ENCODE results near the gene ZNF408. TPM values are rescaled to one million over a fixed set of nuclear protein-coding genes. Genes with fewer than 3 reads are reported as not detected.

The ZNF408 gene
- total and polyA plus RNA-seq, 7 donors = 5.0 to 15.0 (median 9.9) TPM

DNA sequence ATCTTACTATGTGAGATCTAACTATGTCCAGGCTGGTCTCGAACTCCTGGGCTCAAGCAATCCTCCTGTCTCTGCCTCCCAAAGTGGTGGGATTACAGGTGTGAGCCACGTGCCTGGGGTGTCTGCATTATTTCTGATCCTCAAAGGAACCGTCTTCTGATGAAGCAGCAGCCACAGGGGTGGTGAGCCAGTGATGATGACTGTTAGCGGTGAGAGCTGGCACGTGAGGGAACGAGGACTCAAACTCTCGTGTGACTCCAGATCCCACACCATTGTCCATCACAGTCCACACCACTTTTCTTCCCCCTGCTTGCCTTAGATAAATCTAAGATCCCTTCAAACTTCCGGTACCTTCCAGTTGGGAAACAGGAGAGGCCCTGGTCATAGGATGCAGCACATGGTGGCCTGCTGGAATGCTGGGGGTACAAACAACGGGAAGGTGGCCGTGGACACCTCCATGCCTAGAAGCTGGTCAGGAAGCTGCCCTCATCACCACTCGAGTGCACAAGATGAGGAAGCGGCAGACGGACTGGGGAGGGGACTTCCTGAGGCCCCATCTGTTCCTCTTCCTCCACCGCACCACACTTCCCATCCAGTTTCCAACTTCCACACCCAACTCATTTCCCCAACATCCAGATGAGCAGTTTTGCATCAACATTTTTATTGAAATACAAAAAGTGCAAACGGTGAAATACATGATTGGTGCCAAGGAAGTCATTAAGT, 24.2 kb upstream of the ZNF408 start:
- 69 to 74% (median 70%) methylated on average over 15 of the region's 15 CpGs for WGBS, 3 donors
- peak overlapping the region; percentile 81 for H3K27ac ChIP-seq

DNA sequence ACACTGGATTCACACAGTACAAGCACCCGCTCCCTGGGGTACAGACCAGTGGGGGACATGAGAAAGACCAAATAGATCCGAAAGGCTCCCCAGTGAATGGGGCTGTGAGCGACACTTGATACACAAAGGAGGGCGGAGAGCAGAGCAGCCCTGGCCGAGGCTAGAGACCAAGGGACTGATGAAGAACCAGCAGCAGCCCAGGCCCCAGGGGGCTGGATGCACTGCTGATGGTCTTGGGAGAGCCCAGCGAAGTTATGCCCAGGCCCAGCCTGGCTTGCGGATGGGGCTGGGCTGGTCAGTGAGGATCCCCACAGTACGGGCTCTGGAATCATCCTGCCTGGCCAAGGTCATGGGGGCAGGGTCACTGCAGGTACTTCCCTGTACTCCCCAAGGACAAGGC, 23.7 kb upstream of the ZNF408 start:
- intact Hi-C loops (cut with DNase I) = no loop called here
- Histone ChIP-seq H3K27ac (peak overlapping the region; percentile 30), H3K27me3 (ENCODE audit: insufficient read depth in 3 of 3, low read length in 2 of 3) (no peaks in the 10 kb centered on the region), H3K4me1 (peaks cover 17% of the 10 kb centered on the region), H3K9me3 (no peaks in the 10 kb centered on the region), H3K4me3 (no peak overlapping the region), H3K36me3 (ENCODE audit: insufficient read depth in 1 of 2, low read depth in 1 of 2) (peaks cover 0 to 77% of the 10 kb centered on the region in 2 donors)
- no peak for ATAC-seq
- no peak for DNase-seq
- 73 to 81% (median 81%) methylated on average over 8 of the region's 8 CpGs for WGBS, 3 donors
- TF ChIP-seq, protein P1, sequence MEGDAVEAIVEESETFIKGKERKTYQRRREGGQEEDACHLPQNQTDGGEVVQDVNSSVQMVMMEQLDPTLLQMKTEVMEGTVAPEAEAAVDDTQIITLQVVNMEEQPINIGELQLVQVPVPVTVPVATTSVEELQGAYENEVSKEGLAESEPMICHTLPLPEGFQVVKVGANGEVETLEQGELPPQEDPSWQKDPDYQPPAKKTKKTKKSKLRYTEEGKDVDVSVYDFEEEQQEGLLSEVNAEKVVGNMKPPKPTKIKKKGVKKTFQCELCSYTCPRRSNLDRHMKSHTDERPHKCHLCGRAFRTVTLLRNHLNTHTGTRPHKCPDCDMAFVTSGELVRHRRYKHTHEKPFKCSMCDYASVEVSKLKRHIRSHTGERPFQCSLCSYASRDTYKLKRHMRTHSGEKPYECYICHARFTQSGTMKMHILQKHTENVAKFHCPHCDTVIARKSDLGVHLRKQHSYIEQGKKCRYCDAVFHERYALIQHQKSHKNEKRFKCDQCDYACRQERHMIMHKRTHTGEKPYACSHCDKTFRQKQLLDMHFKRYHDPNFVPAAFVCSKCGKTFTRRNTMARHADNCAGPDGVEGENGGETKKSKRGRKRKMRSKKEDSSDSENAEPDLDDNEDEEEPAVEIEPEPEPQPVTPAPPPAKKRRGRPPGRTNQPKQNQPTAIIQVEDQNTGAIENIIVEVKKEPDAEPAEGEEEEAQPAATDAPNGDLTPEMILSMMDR (IDR thresholded peaks at IDR 0.05) = no peak

More for the DNA sequence above, 24.2 kb upstream of the ZNF408 start:
- Histone ChIP-seq H3K9me3 (no peaks in the 10 kb centered on the region), H3K27me3 (ENCODE audit: insufficient read depth in 3 of 3, low read length in 2 of 3) (no peaks in the 10 kb centered on the region), H3K36me3 (ENCODE audit: insufficient read depth in 1 of 2, low read depth in 1 of 2) (peaks cover 0 to 77% of the 10 kb centered on the region in 2 donors), H3K4me1 (peaks cover 17% of the 10 kb centered on the region), H3K4me3 (no peak overlapping the region)
- intact Hi-C loops (cut with DNase I) = no loop called here
- TF ChIP-seq, protein P1 (IDR thresholded peaks at IDR 0.05) = no peak
- ATAC-seq = no peak
- no peak for DNase-seq

DNA sequence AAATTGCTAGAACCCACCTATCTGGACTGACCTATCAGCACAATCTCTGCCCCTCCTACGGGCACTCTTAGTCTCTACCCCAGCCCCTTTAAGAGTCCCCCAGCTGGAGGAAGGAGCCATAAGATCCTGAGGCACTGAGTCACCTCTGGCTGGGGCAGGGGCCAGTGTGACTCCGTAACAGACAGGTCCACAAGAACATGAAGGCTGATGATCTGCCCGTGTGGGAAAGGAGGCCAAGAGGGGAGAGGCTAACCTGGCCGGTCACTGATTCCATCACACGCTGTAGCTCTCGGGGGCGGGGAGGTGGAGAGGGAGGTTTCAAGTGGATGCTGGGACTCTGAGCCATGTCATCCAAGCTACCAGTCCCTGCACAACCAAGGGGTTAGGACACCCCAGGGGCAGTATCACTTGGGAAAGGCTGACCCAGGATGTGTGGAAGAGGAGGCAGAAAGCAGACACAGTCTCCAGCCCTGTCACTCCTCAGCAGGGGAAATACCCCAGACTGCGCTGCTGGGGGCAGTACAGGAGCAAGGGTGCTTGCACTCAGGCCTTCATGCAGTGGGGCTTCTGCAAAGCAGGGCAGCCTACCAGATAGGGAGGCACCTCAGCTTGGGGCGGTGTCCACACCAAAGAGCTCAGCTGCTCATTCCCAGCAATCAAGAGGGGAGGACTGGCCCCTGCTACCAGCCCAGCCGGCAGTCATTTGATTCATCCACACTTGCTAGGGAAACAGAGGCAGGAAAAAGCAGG, 22.7 kb upstream of the ZNF408 start:
- WGBS, 3 donors = 80 to 89% (median 84%) methylated on average over 10 of the region's 10 CpGs
- Histone ChIP-seq H3K9me3 (no peaks in the 10 kb centered on the region), H3K36me3 (ENCODE audit: insufficient read depth in 1 of 2, low read depth in 1 of 2) (peaks cover 0 to 69% of the 10 kb centered on the region in 2 donors), H3K4me3 (no peak overlapping the region), H3K27me3 (ENCODE audit: insufficient read depth in 3 of 3, low read length in 2 of 3) (no peaks in the 10 kb centered on the region), H3K27ac (no peak overlapping the region), H3K4me1 (peaks cover 17% of the 10 kb centered on the region)
- intact Hi-C loops (cut with DNase I) = no loop called here
- TF ChIP-seq, protein P1 (IDR thresholded peaks at IDR 0.05) = no peak
- no peak for DNase-seq
- ATAC-seq = peak in 1 of 4 donors; percentile 5

DNA sequence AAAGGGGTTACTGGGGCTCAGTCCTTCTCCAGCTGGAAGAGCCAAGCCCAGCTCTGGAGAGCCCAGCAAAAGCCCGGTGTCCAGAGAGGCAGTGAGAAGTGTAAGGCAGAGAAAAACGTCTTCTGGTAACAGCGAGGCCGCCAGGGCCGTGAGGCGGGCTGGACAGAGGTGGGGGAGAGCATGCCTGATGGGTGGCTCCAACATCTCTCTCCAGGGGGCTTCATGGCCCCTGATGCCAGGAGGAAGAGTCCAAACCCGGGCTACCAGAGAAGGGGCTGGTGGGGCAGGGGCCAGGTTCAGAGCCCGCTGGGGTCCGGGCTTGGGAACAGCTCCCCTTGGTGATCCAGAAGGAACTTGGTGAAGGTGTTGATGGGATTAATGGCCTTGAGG, 22.1 kb upstream of the ZNF408 start:
- Histone ChIP-seq H3K27me3 (ENCODE audit: insufficient read depth in 3 of 3, low read length in 2 of 3) (no peaks in the 10 kb centered on the region), H3K27ac (no peak overlapping the region), H3K9me3 (no peaks in the 10 kb centered on the region), H3K36me3 (ENCODE audit: insufficient read depth in 1 of 2, low read depth in 1 of 2) (peaks cover 0 to 64% of the 10 kb centered on the region in 2 donors), H3K4me3 (no peak overlapping the region), H3K4me1 (peaks cover 19% of the 10 kb centered on the region)
- WGBS, 3 donors = 88 to 93% (median 91%) methylated on average over 9 of the region's 9 CpGs
- DNase-seq (no peak), ATAC-seq (no peak)
- intact Hi-C loops (cut with DNase I) = no loop called here
- TF ChIP-seq, protein P1 (IDR thresholded peaks at IDR 0.05) = no peak

Data from psoas muscle (tissue), 8 donors.